ENCODE measurements around the gene ITPRID2.

The ITPRID2 gene

GRCh38 chr2:181910028-181910831, 18.7 kb downstream of the ITPRID2 start:
- peak overlapping the region in 2 of 3 experiments; percentile 34 to 47 for H3K4me3 Mint-ChIP-seq
- H3K4me1 Mint-ChIP-seq = no peaks in the 10 kb centered on the region
- TF ChIP-seq CTCF (IDR thresholded peaks at IDR 0.05; ENCODE audit: unreplicated experiment in 3 of 3) = no peak
- peak overlapping the region; percentile 0 to 78 (median 6) for H3K27ac Mint-ChIP-seq
- peaks cover 79% of the 10 kb centered on the region for H3K36me3 Mint-ChIP-seq (ENCODE audit: low read depth)
- no peaks in the 10 kb centered on the region for H3K27me3 Mint-ChIP-seq (ENCODE audit: low read depth)
- H3K9me3 Mint-ChIP-seq = no peaks in the 10 kb centered on the region

- Mint-ChIP-seq H3K27me3 (ENCODE audit: low read depth) (no peaks in the 10 kb centered on the region), H3K4me3 (peak overlapping the region in 2 of 3 experiments; percentile 27 to 48), H3K27ac (peak overlapping the region in 1 of 3 experiments; percentile 71), H3K9me3 (no peaks in the 10 kb centered on the region), H3K4me1 (no peaks in the 10 kb centered on the region), H3K36me3 (ENCODE audit: low read depth) (peaks cover 82% of the 10 kb centered on the region)
- no peak for TF ChIP-seq CTCF (IDR thresholded peaks at IDR 0.05; ENCODE audit: unreplicated experiment in 3 of 3)
Measured at GRCh38 chr2:181911830-181912229, 20.3 kb downstream of the ITPRID2 start.

GRCh38 chr2:181915102-181915501, 23.6 kb downstream of the ITPRID2 start:
- no peak for TF ChIP-seq CTCF (IDR thresholded peaks at IDR 0.05; ENCODE audit: unreplicated experiment in 3 of 3)
- no peaks in the 10 kb centered on the region for H3K27me3 Mint-ChIP-seq (ENCODE audit: low read depth)
- H3K9me3 Mint-ChIP-seq = no peaks in the 10 kb centered on the region
- H3K27ac Mint-ChIP-seq = no peak overlapping the region
- H3K36me3 Mint-ChIP-seq (ENCODE audit: low read depth) = peaks cover 83% of the 10 kb centered on the region
- no peaks in the 10 kb centered on the region for H3K4me1 Mint-ChIP-seq
- H3K4me3 Mint-ChIP-seq = no peak overlapping the region

GRCh38 chr2:181916726-181917718, 25.5 kb downstream of the ITPRID2 start:
- no peaks in the 10 kb centered on the region for H3K27me3 Mint-ChIP-seq (ENCODE audit: low read depth)
- H3K4me1 Mint-ChIP-seq = no peaks in the 10 kb centered on the region
- H3K36me3 Mint-ChIP-seq (ENCODE audit: low read depth) = peaks cover 75% of the 10 kb centered on the region
- no peak overlapping the region for H3K4me3 Mint-ChIP-seq
- no peak overlapping the region for H3K27ac Mint-ChIP-seq
- no peaks in the 10 kb centered on the region for H3K9me3 Mint-ChIP-seq
- TF ChIP-seq CTCF (IDR thresholded peaks at IDR 0.05; ENCODE audit: unreplicated experiment in 3 of 3) = no peak

GRCh38 chr2:181918188-181918587, 26.7 kb downstream of the ITPRID2 start:
- TF ChIP-seq CTCF (IDR thresholded peaks at IDR 0.05; ENCODE audit: unreplicated experiment in 3 of 3) = no peak
- peaks cover 80% of the 10 kb centered on the region for H3K36me3 Mint-ChIP-seq (ENCODE audit: low read depth)

More at GRCh38 chr2:181918188-181918587, 26.7 kb downstream of the ITPRID2 start:
- Mint-ChIP-seq H3K4me1 (no peaks in the 10 kb centered on the region), H3K27me3 (ENCODE audit: low read depth) (no peaks in the 10 kb centered on the region), H3K4me3 (no peak overlapping the region), H3K9me3 (no peaks in the 10 kb centered on the region), H3K27ac (no peak overlapping the region)

Measured in nephron (organoid).